GM18870 (cell line): ENCODE measurements around the gene LDB3.

Experiments used
- ATAC-seq: cut with Tn5 transposase; IDR thresholded peaks from one replicate; pipeline ENCODE4 v1.9.1; 2021; ENCODE audit warnings: moderate library complexity; ENCODE audit not compliant: unreplicated experiment

Gene LDB3

GRCh38 chr10:86705139-86705538, 36.8 kb downstream of the LDB3 start:
- ATAC-seq = no peak

DNA sequence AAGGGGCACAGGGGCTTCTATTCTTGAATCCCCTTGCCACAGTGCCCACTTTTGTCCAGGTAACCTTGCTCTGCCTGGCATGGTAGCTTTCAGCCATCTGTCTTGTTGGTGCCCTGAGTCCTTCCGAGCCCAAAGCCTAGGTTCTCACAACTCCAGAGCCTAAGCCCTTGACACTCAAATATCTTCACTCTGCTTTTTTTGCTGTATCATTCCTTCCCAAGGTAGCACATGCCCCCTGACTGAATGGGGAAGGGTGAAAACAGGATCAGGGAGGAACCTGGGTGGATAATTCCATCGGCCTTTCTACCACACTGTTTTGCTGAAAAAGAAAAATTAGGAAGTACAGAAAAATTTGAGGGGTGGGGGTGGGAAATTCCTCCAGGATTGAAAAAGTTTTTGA, 37.6 kb downstream of the LDB3 start:
- ATAC-seq = no peak

- ATAC-seq = no peak
Observed at GRCh38 chr10:86706401-86706841, 38.1 kb downstream of the LDB3 start.

DNA sequence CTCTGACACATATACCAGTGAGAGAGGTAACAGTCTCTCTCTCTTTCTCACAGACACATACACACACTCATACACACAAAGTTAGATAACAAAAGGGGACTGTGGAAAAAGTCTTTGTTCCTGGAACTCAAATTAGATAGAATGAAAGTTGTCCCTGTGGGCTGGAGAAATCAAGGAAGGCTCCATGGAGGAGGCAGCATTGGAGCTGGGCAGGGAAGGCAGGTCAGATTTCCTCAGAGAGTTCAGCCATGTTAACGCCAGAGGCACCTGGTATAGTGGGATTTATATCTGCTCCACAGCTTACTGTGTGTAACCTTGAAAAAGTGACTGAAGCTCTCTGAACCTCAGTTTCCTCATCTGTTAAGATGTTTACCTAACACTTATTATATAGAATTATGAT, 38.7 kb downstream of the LDB3 start:
- no peak for ATAC-seq

DNA sequence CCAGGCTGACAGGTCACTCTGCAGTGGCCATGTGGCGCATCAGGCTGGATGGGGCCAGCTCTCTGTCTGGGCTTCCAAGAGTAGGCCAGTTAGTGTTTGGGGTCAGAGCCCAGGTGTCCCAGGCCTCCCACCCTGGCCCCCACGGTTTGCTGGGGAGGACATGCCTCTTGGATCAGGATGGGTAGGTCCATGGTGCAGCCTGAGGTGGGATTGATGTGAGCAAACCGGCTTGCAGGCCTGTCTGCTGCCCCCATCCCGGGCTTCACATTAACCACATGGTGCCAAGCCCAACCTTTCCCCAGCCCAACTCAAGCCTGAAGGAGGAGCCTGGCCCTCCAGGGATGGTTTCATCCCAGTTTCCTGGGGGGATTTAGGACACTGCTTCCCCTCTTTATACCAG, 39.2 kb downstream of the LDB3 start:
- no peak for ATAC-seq

- ATAC-seq = no peak
Observed at GRCh38 chr10:86708068-86708782, 39.9 kb downstream of the LDB3 start.

- ATAC-seq = no peak
Observed at GRCh38 chr10:86708783-86709380, 40.6 kb downstream of the LDB3 start.

DNA sequence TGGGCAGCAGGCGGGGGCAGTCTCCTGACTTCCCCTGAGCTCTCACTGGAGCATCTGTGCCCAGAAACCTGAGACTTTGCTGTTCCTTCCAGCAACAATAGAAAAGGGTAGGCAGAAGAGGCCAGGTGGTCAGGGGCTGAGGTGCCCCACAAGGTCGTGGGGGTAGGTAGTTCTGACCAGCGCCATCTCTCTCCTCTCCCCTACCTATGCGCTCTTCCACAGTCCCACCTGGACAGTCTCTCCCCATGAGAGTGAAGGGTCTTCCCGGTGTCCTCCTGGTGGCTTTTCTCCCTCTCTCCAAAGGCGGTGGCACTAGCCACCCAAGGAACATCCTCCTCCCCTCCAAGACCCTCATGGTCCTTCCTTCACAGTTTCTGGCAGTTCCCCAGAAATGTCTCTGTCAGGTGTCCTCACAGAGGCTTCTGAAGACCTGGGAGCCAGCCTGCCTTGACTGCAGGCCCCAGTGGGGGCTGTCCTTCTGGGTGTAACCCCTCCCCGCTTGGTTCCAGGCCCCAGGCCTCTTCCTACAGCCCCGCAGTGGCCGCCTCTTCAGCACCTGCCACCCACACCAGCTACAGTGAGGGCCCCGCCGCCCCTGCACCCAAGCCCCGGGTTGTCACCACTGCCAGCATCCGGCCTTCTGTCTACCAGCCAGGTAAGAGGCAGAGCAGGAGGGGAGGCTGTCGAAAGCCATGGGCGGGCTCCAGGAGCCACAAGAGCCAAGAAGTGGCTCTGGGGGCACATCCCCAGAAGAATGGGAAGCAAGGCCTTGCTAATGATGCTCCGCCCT, 41.3 kb downstream of the LDB3 start:
- no peak for ATAC-seq

DNA sequence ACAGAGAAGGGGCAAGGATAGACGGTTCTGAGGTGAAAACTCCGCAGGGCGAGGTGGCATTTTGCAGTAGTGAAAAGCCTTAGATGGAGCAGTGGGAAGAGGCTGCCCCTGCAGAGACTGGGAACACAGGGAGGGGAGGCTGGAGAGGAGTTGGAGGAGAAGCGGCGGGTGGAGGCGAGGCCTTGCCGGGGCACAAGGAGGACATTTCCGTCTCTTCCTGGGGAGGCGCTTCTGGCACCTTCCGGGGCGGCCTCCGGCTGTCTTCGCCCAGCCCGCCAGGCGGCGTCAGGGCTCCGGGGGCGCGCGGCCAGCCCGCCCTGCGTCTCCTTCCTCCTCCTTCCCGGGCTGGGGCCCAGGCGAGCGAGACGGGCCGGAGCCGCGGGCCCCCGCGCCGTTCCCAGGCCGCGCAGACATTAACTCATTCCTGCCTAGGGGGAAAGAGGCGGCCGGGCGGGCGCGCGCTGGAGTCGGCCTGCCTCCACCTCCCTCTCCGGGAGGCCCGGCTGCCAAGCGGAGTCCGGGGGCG, 42.7 kb downstream of the LDB3 start:
- ATAC-seq = peak; percentile 70

GRCh38 chr10:86711513-86712316, 43.4 kb downstream of the LDB3 start:
- peak; percentile 36 for ATAC-seq

- ATAC-seq = no peak
Observed at GRCh38 chr10:86712317-86712707, 44.0 kb downstream of the LDB3 start.

DNA sequence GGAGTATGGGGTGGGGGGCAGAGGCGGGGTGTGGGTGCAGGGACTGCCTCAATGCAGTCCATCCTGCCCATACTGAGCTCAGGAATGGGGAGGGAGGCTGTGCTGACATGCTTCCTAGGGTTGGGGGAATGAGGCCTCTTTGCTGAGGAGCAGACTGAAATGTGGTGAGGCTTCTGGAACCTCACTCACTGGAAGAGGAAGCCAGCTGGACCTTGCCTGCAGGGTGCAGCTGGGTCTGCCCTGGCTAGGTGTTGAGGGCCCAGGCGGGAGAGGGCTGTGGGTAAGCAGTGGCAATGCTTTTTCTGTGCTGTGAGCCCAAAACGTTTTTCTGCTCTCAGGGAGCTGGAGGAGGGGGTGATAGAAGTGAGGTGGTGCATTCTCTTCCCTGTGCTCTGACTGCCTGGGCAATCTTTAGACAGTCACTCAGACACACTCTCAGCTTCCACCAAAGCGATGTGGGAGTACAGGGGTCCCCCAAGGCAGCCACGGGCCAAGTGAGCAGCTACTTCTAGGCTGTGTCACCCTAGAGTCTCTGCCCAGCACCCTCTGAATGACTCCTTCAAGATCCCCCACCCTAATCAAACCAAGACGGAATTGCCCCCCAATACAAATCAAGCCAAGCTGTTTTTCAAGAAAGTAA, 47.0 kb downstream of the LDB3 start:
- no peak for ATAC-seq

DNA sequence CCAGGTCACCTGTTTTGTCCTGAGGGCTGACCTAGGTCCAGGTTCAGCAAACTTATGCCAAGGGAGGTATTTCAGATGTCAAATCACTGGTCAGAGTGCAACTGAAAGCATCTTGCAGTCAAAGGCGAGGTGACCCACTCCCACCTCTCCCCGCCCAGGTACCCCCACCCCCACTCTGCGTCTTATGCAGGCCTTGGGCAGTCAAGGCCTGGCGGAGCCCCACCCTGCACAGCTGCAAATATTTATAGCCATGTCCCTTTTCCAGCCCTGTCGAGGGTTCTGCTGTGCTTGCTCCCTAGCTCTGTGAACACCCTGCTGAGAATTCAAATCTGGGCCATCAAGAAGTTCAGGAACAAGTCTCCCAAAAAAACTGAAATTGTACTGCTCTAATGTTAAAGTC, 47.5 kb downstream of the LDB3 start:
- ATAC-seq = no peak

DNA sequence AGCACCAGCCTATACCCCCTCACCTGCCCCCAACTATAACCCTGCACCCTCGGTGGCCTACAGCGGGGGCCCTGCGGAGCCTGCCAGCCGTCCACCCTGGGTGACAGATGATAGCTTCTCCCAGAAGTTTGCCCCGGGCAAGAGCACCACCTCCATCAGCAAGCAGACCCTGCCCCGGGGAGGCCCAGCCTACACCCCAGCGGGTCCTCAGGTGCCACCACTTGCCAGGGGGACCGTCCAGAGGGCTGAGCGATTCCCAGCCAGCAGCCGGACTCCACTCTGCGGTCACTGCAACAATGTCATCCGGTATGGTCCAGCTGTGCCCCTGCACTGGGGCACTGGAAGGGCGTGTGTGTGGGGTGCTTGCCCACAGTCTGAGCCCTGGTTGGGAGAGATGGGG, 48.2 kb downstream of the LDB3 start:
- no peak for ATAC-seq

DNA sequence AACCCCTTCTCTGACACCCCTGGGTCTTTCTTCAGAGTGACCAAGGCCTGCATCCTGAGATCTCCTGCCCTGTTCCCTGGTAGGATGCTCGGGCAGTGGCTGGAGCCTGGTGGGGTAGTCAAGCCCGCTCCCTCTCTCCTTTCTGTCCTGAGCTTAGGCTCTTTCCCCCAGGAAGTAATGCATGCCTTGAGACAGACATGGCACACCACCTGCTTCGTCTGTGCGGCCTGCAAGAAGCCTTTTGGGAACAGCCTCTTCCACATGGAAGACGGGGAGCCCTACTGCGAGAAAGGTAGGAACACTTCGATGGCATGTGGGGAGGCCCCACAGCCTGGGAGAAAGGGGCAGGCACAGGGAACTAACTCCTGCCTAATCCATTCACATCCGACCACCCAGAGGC, 50.2 kb downstream of the LDB3 start:
- ATAC-seq = no peak

DNA sequence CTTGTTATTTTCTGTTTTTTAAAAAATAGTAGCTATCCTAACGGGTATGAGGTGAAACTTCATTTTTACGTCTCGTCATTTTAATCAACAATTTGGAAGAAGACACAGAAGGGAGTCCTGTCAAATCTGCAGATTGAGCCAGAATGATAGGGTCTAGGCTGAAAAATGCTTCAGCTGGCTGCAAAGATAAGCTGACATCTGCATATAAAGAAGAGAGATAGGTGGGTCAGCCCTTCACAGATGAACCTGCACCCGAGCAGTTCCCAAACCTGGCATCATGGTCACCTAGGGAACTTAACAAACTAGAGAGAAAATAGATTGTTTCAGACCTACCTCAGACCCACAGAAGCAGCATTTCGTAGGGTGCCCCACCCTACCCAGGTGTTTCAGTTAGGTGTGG, 52.9 kb downstream of the LDB3 start:
- no peak for ATAC-seq

GRCh38 chr10:86723009-86723408, 54.7 kb downstream of the LDB3 start:
- no peak for ATAC-seq

GRCh38 chr10:86724445-86724844, 56.1 kb downstream of the LDB3 start:
- no peak for ATAC-seq

DNA sequence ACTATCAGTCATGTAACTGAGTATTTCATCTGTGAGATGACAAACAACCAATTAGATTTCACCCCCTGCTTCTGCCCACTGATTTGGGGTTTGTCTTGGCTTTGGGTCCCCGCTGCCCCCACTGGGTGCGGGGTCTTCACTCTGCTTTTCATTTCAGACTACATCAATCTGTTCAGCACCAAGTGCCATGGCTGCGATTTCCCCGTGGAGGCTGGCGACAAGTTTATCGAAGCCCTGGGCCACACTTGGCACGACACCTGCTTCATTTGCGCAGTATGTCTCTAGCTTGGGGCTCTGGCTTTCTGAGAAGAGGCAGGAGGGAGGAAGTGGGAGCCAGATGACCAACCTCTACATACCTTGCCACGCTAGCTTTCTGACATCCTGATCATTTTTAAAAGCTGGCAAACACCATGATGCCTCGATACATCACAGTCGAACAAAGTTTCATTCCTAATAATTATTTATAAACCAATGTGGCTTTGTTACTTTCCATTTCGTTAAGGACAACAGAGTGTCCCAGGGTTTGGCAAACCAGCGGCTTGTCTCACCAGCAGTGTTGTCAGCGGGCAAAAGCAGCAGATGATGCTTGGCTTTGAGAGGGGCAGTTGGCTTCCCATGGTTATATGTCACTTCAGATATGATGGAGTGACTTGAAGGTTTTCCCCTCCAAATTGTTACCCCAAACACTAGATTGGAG, 57.8 kb downstream of the LDB3 start:
- no peak for ATAC-seq

GRCh38 chr10:86726677-86726999, 58.3 kb downstream of the LDB3 start:
- ATAC-seq = no peak
